RWPE2 (cell line): Measurements from ENCODE around the gene CELF1.

Experiments
- ATAC-seq: fragments of 200-7000 bp; cut with Tn5 transposase; 3 replicates; pipeline ENCODE4 v1.9.1; 2021; ENCODE audit warnings: low read depth
- DNase-seq: peaks from one replicate; pipeline ENCODE4 v3.0.0-alpha.2; 2020; ENCODE audit warnings: low spot score
- H3K27ac ChIP-seq: fragments of 450-650 bp; 2 replicates; pipeline ENCODE4 v1.5.1; 2017; ENCODE audit warnings: mild to moderate bottlenecking; ENCODE audit not compliant: poor library complexity, severe bottlenecking
- H3K27me3 ChIP-seq: fragments of 250-450 bp; sonication (Bioruptor Pico); 2 replicates; pipeline ENCODE4 v1.5.1; 2021; ENCODE audit warnings: mild to moderate bottlenecking, moderate library complexity; ENCODE audit not compliant: insufficient read depth, poor library complexity, severe bottlenecking
- H3K36me3 ChIP-seq: fragments of 250-450 bp; sonication (Bioruptor Pico); 2 replicates; pipeline ENCODE4 v1.5.1; 2020; ENCODE audit warnings: low read depth, mild to moderate bottlenecking, moderate library complexity
- H3K4me1 ChIP-seq: fragments of 250-450 bp; sonication (Bioruptor Pico); 2 replicates; pipeline ENCODE4 v1.5.1; 2021; ENCODE audit warnings: mild to moderate bottlenecking, moderate library complexity; ENCODE audit not compliant: insufficient read depth, poor library complexity, severe bottlenecking
- H3K4me3 ChIP-seq: fragments of 250-450 bp; sonication (Bioruptor Pico); 2 replicates; pipeline ENCODE4 v1.5.1; 2021; ENCODE audit warnings: mild to moderate bottlenecking, moderate library complexity; ENCODE audit not compliant: severe bottlenecking
- H3K9me3 ChIP-seq: fragments of 250-450 bp; sonication (Bioruptor Pico); 2 replicates; pipeline ENCODE4 v1.5.1; 2021; ENCODE audit warnings: mild to moderate bottlenecking, moderate library complexity; ENCODE audit not compliant: severe bottlenecking
- TF ChIP-seq, protein P1 (sequence below): fragments of 450-650 bp; IDR thresholded peaks from one replicate; pipeline ENCODE4 v1.5.1; 2017; ENCODE audit warnings: mild to moderate bottlenecking, moderate library complexity; ENCODE audit not compliant: poor library complexity, severe bottlenecking

CELF1 gene

GRCh38 chr11:47468598-47469214, 84.2 kb downstream of the CELF1 start:
- Histone ChIP-seq H3K36me3 (peaks cover 90% of the 10 kb centered on the region), H3K4me1 (no peaks in the 10 kb centered on the region), H3K9me3 (no peaks in the 10 kb centered on the region), H3K27me3 (no peaks in the 10 kb centered on the region), H3K27ac (no peak overlapping the region), H3K4me3 (no peak overlapping the region)
- DNase-seq (no peak), ATAC-seq (0 out of 3 replicates have a peak, but pooled peaks have one; percentile 8)
- TF ChIP-seq, protein P1, sequence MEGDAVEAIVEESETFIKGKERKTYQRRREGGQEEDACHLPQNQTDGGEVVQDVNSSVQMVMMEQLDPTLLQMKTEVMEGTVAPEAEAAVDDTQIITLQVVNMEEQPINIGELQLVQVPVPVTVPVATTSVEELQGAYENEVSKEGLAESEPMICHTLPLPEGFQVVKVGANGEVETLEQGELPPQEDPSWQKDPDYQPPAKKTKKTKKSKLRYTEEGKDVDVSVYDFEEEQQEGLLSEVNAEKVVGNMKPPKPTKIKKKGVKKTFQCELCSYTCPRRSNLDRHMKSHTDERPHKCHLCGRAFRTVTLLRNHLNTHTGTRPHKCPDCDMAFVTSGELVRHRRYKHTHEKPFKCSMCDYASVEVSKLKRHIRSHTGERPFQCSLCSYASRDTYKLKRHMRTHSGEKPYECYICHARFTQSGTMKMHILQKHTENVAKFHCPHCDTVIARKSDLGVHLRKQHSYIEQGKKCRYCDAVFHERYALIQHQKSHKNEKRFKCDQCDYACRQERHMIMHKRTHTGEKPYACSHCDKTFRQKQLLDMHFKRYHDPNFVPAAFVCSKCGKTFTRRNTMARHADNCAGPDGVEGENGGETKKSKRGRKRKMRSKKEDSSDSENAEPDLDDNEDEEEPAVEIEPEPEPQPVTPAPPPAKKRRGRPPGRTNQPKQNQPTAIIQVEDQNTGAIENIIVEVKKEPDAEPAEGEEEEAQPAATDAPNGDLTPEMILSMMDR: no peak

GRCh38 chr11:47467357-47467756, 85.6 kb downstream of the CELF1 start:
- Histone ChIP-seq H3K27ac (peak overlapping the region; percentile 8), H3K36me3 (peaks cover 79% of the 10 kb centered on the region), H3K27me3 (no peaks in the 10 kb centered on the region), H3K4me1 (no peaks in the 10 kb centered on the region), H3K4me3 (no peak overlapping the region), H3K9me3 (no peaks in the 10 kb centered on the region)
- DNase-seq (no peak), ATAC-seq (no peak)
- TF ChIP-seq, protein P1: no peak

DNA sequence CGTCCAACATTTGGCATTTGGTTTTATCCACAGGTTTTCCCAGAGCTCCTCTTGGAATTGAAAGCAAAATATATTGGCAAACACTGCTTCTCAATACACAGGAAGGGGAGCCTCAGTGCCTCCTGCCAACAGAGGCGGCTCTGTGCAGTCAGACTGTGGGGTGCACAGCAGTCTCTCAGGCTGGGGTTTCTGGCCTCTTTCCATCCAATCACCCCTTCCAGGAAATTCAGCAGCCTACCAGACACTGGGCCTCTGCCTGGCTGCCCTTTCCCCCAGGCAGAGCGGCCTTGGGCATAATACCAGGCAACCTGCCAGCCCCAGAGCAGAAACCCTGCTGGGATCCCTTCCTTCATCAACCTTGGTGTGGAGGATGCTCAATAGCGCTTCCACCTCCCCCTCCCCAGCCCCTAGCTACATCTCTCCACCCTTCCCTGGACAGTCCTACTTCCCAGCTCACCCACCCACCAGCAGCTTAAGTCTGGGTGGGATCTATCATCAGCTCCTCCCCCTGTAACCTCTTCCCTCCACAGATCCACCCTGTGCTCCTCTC, 86.2 kb downstream of the CELF1 start:
- H3K27ac ChIP-seq: peak overlapping the region; percentile 8
- H3K27me3 ChIP-seq: no peaks in the 10 kb centered on the region
- peaks cover 79% of the 10 kb centered on the region for H3K36me3 ChIP-seq
- no peak overlapping the region for H3K4me3 ChIP-seq
- TF ChIP-seq, protein P1: no peak
- ATAC-seq (peak; percentile 30; the same call in 2 of the 3 replicates), DNase-seq (no peak)
- no peaks in the 10 kb centered on the region for H3K4me1 ChIP-seq
- no peaks in the 10 kb centered on the region for H3K9me3 ChIP-seq

GRCh38 chr11:47466201-47466600, 86.7 kb downstream of the CELF1 start:
- peaks cover 79% of the 10 kb centered on the region for H3K36me3 ChIP-seq
- DNase-seq (no peak), ATAC-seq (no peak)
- no peaks in the 10 kb centered on the region for H3K27me3 ChIP-seq
- TF ChIP-seq, protein P1: no peak
- no peaks in the 10 kb centered on the region for H3K9me3 ChIP-seq
- H3K4me1 ChIP-seq: no peaks in the 10 kb centered on the region
- H3K27ac ChIP-seq: peak overlapping the region; percentile 8
- H3K4me3 ChIP-seq: no peak overlapping the region

DNA sequence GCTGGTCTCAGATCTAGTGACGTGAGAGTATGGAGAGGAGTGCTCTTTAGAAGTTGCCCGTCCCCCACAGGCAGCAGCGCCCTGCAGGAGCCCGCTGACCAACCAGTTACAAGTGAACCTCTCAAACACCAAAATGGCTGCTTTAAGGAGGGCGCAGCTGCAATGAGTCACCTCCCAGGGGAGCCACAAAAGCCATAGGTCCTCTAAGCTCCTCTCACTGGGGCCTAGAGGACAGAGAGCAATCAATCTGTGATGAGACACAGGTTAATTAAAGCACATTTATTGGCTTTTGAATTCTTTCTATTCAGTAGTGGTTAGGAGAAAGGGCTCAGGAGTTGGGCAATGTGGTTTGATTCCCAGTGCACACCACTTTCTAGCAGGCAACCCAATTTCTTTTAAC, 88.4 kb downstream of the CELF1 start:
- no peak for DNase-seq
- H3K9me3 ChIP-seq: no peaks in the 10 kb centered on the region
- TF ChIP-seq, protein P1: no peak
- no peak overlapping the region for H3K27ac ChIP-seq
- H3K4me3 ChIP-seq: no peak overlapping the region
- ATAC-seq: no peak
- peaks cover 68% of the 10 kb centered on the region for H3K36me3 ChIP-seq
- H3K4me1 ChIP-seq: no peaks in the 10 kb centered on the region
- no peaks in the 10 kb centered on the region for H3K27me3 ChIP-seq
